BJ (cell line): ENCODE measurements around the gene PRICKLE2. TPM values are rescaled to one million over a fixed set of nuclear protein-coding genes. Genes with fewer than 3 reads are reported as not detected.

Experiments used
- CTCF ChIA-PET: fragments of 350-600 bp; formaldehyde crosslinking; extraction: SDS; loops from one replicate; lab custom pipeline; 2021; ENCODE audit warnings: antibody characterized with exemption, inconsistent platforms; lab: Yijun Ruan, JAX
- POLR2A ChIA-PET: fragments of 300-600 bp; sonication (Branson Sonifier 250); formaldehyde crosslinking; extraction: SDS; loops from one replicate; lab custom pipeline; 2021; ENCODE audit warnings: antibody characterized with exemption; lab: Charles Lee
- DNase-seq: peaks from one replicate; pipeline ENCODE4 v3.0.0-alpha.2; 2011; ENCODE audit warnings: low read depth
- H3K27me3 ChIP-seq: 2 replicates; pipeline ENCODE4 v1.6.0; 2011; ENCODE audit warnings: low read length; ENCODE audit not compliant: control insufficient read depth, insufficient read depth
- H3K36me3 ChIP-seq: 2 replicates; pipeline ENCODE4 v1.5.1; 2011; ENCODE audit warnings: low read length; ENCODE audit not compliant: control insufficient read depth, insufficient read depth
- H3K4me3 ChIP-seq: 2 replicates; pipeline ENCODE4 v1.5.1; 2011; ENCODE audit warnings: low read depth, mild to moderate bottlenecking, control low read depth, low read length
- polyA plus RNA-seq: library from polyadenylated mRNA; depleted of rRNA; stranded (reverse); fragments of >200 nt; gene quantifications from 2 replicates; pipeline ENCODE4 v1.2.3, GENCODE V29; 2011
- TF ChIP-seq, protein P1 (sequence below): IDR thresholded peaks from 2 replicates; pipeline ENCODE4 v1.5.1; 2011; ENCODE audit warnings: low read depth, mild to moderate bottlenecking, control low read depth, inconsistent platforms, low read length, moderate library complexity; ENCODE audit not compliant: insufficient read depth

Gene PRICKLE2
- polyA plus RNA-seq, 1 experiment, result 3.5 TPM

- ChIA-PET CTCF (interaction anchor here (0.7 to 3.7 kb wide), 6 partner anchors 8 to 262 kb away, joined by 3 to 28 read pairs (median 4); no protein-coding TSS in a partner anchor), POLR2A (no interaction called here)
- H3K36me3 ChIP-seq, result no peaks in the 10 kb centered on the region
- H3K27me3 ChIP-seq, result no peaks in the 10 kb centered on the region
- DNase-seq, result no peak
- TF ChIP-seq, protein P1, sequence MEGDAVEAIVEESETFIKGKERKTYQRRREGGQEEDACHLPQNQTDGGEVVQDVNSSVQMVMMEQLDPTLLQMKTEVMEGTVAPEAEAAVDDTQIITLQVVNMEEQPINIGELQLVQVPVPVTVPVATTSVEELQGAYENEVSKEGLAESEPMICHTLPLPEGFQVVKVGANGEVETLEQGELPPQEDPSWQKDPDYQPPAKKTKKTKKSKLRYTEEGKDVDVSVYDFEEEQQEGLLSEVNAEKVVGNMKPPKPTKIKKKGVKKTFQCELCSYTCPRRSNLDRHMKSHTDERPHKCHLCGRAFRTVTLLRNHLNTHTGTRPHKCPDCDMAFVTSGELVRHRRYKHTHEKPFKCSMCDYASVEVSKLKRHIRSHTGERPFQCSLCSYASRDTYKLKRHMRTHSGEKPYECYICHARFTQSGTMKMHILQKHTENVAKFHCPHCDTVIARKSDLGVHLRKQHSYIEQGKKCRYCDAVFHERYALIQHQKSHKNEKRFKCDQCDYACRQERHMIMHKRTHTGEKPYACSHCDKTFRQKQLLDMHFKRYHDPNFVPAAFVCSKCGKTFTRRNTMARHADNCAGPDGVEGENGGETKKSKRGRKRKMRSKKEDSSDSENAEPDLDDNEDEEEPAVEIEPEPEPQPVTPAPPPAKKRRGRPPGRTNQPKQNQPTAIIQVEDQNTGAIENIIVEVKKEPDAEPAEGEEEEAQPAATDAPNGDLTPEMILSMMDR, result no peak
- no peak overlapping the region for H3K4me3 ChIP-seq
Observed at GRCh38 chr3:64222501-64223111, 2.7 kb downstream of the PRICKLE2 start.

- POLR2A ChIA-PET, result interaction anchor here (0.7 kb wide), 1 partner anchor 813 kb away, joined by 7 read pairs; no protein-coding TSS in a partner anchor
- no peaks in the 10 kb centered on the region for H3K27me3 ChIP-seq
- no peak overlapping the region for H3K4me3 ChIP-seq
- no peaks in the 10 kb centered on the region for H3K36me3 ChIP-seq
- TF ChIP-seq, protein P1, result no peak
- CTCF ChIA-PET, result interaction anchor here (1.1 to 1.6 kb wide), 2 partner anchors 9 to 177 kb away, joined by 3 to 4 read pairs; no protein-coding TSS in a partner anchor
- no peak for DNase-seq
Observed at GRCh38 chr3:64221571-64222257, 3.6 kb downstream of the PRICKLE2 start.

GRCh38 chr3:64220161-64220914 is 4.9 kb downstream of the PRICKLE2 start:
- Histone ChIP-seq H3K4me3 (no peak overlapping the region), H3K27me3 (no peaks in the 10 kb centered on the region), H3K36me3 (no peaks in the 10 kb centered on the region)
- ChIA-PET POLR2A (interaction anchor here (0.6 kb wide), 1 partner anchor 200 kb away, joined by 3 read pairs; no protein-coding TSS in a partner anchor), CTCF (interaction anchor here (0.6 to 1.6 kb wide), 10 partner anchors 10 to 197 kb away, joined by 3 to 4 read pairs (median 3); partner anchors contain the start of gene PSMD6)
- TF ChIP-seq, protein P1, result no peak
- no peak for DNase-seq

- ChIA-PET CTCF (interaction anchor here (0.9 kb wide), 2 partner anchors 49 to 189 kb away, joined by 3 read pairs; no protein-coding TSS in a partner anchor), POLR2A (no interaction called here)
- H3K27me3 ChIP-seq, result no peaks in the 10 kb centered on the region
- TF ChIP-seq, protein P1, result no peak
- no peaks in the 10 kb centered on the region for H3K36me3 ChIP-seq
- no peak for DNase-seq
- H3K4me3 ChIP-seq, result no peak overlapping the region
Observed at GRCh38 chr3:64218746-64219145, 6.5 kb downstream of the PRICKLE2 start.

DNA sequence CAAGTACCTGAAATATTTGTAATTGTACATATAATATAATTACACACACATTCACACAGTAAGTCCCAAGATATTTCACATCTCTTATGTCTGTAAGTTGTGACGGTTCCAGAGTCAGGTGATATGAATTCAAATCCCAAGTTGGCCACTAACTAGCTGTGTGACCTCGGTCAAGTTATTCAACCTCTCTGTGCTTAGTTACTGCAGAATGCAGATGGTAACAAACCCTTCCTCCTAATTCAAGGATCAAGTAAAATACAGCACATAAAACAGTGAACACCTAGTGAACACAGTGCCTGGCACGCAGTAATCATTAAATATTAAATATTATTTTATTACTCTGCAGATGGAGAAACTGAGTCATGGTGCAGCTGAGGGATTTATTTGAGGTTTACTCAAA is 6.9 kb downstream of the PRICKLE2 start:
- no peak for DNase-seq
- POLR2A ChIA-PET, result no interaction called here
- Histone ChIP-seq H3K36me3 (no peaks in the 10 kb centered on the region), H3K27me3 (no peaks in the 10 kb centered on the region), H3K4me3 (no peak overlapping the region)
- TF ChIP-seq, protein P1, result no peak
- CTCF ChIA-PET, result interaction anchor here (0.9 kb wide), 2 partner anchors 50 to 188 kb away, joined by 3 read pairs; no protein-coding TSS in a partner anchor
